Activated CD4-positive, CD25-positive, alpha-beta regulatory T cell treated with anti-CD3 and anti-CD28 coated beads, Interleukin-2, amount 50 U/mL, for 72 hours (primary cell): ENCODE data around the gene RHEB.

Experiments used
- DNase-seq: peaks from one replicate; pipeline ENCODE4 v3.0.0; 2021

Gene RHEB

GRCh38 chr7:151447312-151447711 lies 72.4 kb downstream of the RHEB start:
- peak; percentile 25 for DNase-seq

GRCh38 chr7:151446412-151446811 lies 73.3 kb downstream of the RHEB start:
- peak; percentile 4 for DNase-seq

- DNase-seq, result no peak
These were observed 75.1 kb downstream of the RHEB start for GRCh38 chr7:151444632-151445031.

- no peak for DNase-seq
These were observed 76.8 kb downstream of the RHEB start for GRCh38 chr7:151442776-151443496.

GRCh38 chr7:151440799-151441445 lies 78.8 kb downstream of the RHEB start:
- DNase-seq, result no peak

- DNase-seq, result no peak
These were observed 79.6 kb downstream of the RHEB start, which contains the start of gene CRYGN for GRCh38 chr7:151439855-151440798. Gene CRYGN, minus strand, starts transcription at chr7:151440141. Its CDS starts 224 bp downstream, at chr7:151439917.

GRCh38 chr7:151438864-151439601 lies 80.7 kb downstream of the RHEB start:
- no peak for DNase-seq

- DNase-seq, result no peak
These were observed 81.7 kb downstream of the RHEB start for GRCh38 chr7:151437866-151438516.

GRCh38 chr7:151437159-151437553 lies 82.5 kb downstream of the RHEB start:
- no peak for DNase-seq

GRCh38 chr7:151436446-151437158 lies 83.1 kb downstream of the RHEB start:
- no peak for DNase-seq

GRCh38 chr7:151435971-151436370 lies 83.7 kb downstream of the RHEB start:
- no peak for DNase-seq

- DNase-seq, result no peak
These were observed 84.4 kb downstream of the RHEB start for GRCh38 chr7:151435103-151435916.

GRCh38 chr7:151434549-151434948 lies 85.1 kb downstream of the RHEB start:
- DNase-seq, result no peak

GRCh38 chr7:151433721-151434400 lies 85.8 kb downstream of the RHEB start:
- no peak for DNase-seq

GRCh38 chr7:151432658-151433521 lies 86.8 kb downstream of the RHEB start:
- DNase-seq, result no peak

- no peak for DNase-seq
These were observed 87.9 kb downstream of the RHEB start for GRCh38 chr7:151431768-151432311.

GRCh38 chr7:151431281-151431767 lies 88.4 kb downstream of the RHEB start:
- no peak for DNase-seq
